HCT116 (cell line): ENCODE results near the gene AUP1. TPM values are rescaled to one million over a fixed set of nuclear protein-coding genes. Genes with fewer than 3 reads are reported as not detected.

Source experiments
- ATAC-seq: fragments of 200-7000 bp; cut with Tn5 transposase; 2 replicates; pipeline ENCODE4 v1.9.1; 2020; ENCODE audit warnings: mild to moderate bottlenecking, moderate library complexity
- BruUV-seq: library from RNA; stranded (reverse); fragments of 400-500 nt; replicated peaks from 2 replicates; lab custom pipeline; 2021; lab: Mats Ljungman, UMichigan
- CTCF ChIA-PET: fragments of 300-600 bp; sonication (Branson Sonifier 250); formaldehyde crosslinking; loops from one replicate; lab custom pipeline; 2021; ENCODE audit warnings: antibody characterized with exemption; lab: Charles Lee
- POLR2A ChIA-PET: fragments of 300-600, 350-600 bp; sonication (Branson Sonifier 250); formaldehyde crosslinking; loops from one replicate; lab custom pipeline; 2021; ENCODE audit warnings: antibody characterized with exemption; lab: Charles Lee
- RAD21 ChIA-PET, 2 experiments: fragments of 300-600 bp; sonication (Branson Sonifier 250); formaldehyde crosslinking; loops; one replicate each; lab custom pipeline; 2023; ENCODE audit warnings: low total read pairs in 2 of 2; ENCODE audit not compliant: uncharacterized antibody in 2 of 2, unreplicated experiment in 2 of 2, low non-redundant PET in 1 of 2; lab: Charles Lee
- DNase-seq: peaks from one replicate; pipeline ENCODE4 v3.0.0-alpha.2; 2010; ENCODE audit warnings: low read depth, low spot score
- H2AFZ ChIP-seq: fragments of 200-600 bp; shearing (Covaris generic), sonication (generic); 2 replicates; pipeline ENCODE4 v1.6.1; 2017; ENCODE audit warnings: low read depth, mixed run types, mixed read lengths, antibody characterized with exemption, low read length; ENCODE audit not compliant: poor library complexity, severe bottlenecking
- H3K27ac ChIP-seq: 2 replicates; pipeline ENCODE4 v1.5.1; 2012; ENCODE audit warnings: low read depth, low read length
- H3K27me3 ChIP-seq: fragments of 200-600 bp; sonication (generic); 2 replicates; pipeline ENCODE4 v1.6.1; 2016; ENCODE audit warnings: mixed run types, low read length, mixed read lengths; ENCODE audit not compliant: insufficient read depth
- H3K36me3 ChIP-seq, 2 experiments: fragments of 200-500 bp in 1 of 2; fragments of 200-600 bp in 1 of 2; sonication (Bioruptor generic) in 1 of 2; sonication (generic) in 1 of 2; 2 replicates each; pipeline versions ENCODE4 v1.5.1 to v1.6.1; 2014 to 2016; ENCODE audit warnings: low read length in 2 of 2, inconsistent platforms in 1 of 2, mixed read lengths in 1 of 2, mixed run types in 1 of 2; ENCODE audit not compliant: insufficient read depth in 2 of 2, control insufficient read depth in 1 of 2
- H3K4me1 ChIP-seq, 2 experiments: fragments of 200-600 bp in 1 of 2; sonication (generic) in 1 of 2; 2 replicates each; pipeline versions ENCODE4 v1.5.1 to v1.6.1; 2012 to 2017; ENCODE audit warnings: low read length in 2 of 2, inconsistent platforms in 1 of 2, mild to moderate bottlenecking in 1 of 2, mixed read lengths in 1 of 2, mixed run types in 1 of 2, moderate library complexity in 1 of 2; ENCODE audit not compliant: insufficient read depth in 2 of 2, control insufficient read depth in 1 of 2
- H3K4me2 ChIP-seq: fragments of 200-600 bp; sonication (generic); 2 replicates; pipeline ENCODE4 v1.6.1; 2017; ENCODE audit warnings: mixed run types, low read length, mixed read lengths
- H3K4me3 ChIP-seq, 2 experiments: fragments of 200-600 bp in 1 of 2; sonication (generic) in 1 of 2; replicated peaks in 1 of 2; 2 replicates each; pipeline ENCODE4 v1.5.1; 2011 to 2016; ENCODE audit warnings: low read length in 2 of 2, control low read depth in 1 of 2, low read depth in 1 of 2, mild to moderate bottlenecking in 1 of 2, mixed read lengths in 1 of 2, mixed run types in 1 of 2
- H3K79me2 ChIP-seq: fragments of 200-600 bp; sonication (generic); 2 replicates; pipeline ENCODE4 v1.6.1; 2017; ENCODE audit warnings: mild to moderate bottlenecking, mixed run types, low read length, moderate library complexity, mixed read lengths; ENCODE audit not compliant: insufficient read depth
- H3K9ac ChIP-seq: fragments of 200-600 bp; sonication (generic); 2 replicates; pipeline ENCODE4 v1.6.1; 2016; ENCODE audit warnings: low read length, mixed read lengths
- H3K9me2 ChIP-seq: fragments of 200-600 bp; sonication (generic), shearing (Covaris generic); 2 replicates; pipeline ENCODE4 v1.6.1; 2017; ENCODE audit warnings: mixed run types, mild to moderate bottlenecking, moderate library complexity; ENCODE audit not compliant: insufficient read depth
- H3K9me3 ChIP-seq, 2 experiments: fragments of 200-500 bp in 1 of 2; fragments of 200-600 bp in 1 of 2; sonication (Bioruptor generic) in 1 of 2; sonication (generic) in 1 of 2; 2 replicates each; pipeline ENCODE4 v1.6.1; 2014 to 2017; ENCODE audit warnings: low read length in 2 of 2, mixed read lengths in 2 of 2, inconsistent platforms in 1 of 2, low read depth in 1 of 2, mild to moderate bottlenecking in 1 of 2, mixed run types in 1 of 2, moderate library complexity in 1 of 2; ENCODE audit not compliant: control insufficient read depth in 1 of 2, insufficient read depth in 1 of 2
- H4K20me1 ChIP-seq: fragments of 200-600 bp; sonication (generic), shearing (Covaris generic); 2 replicates; pipeline ENCODE4 v1.6.1; 2017; ENCODE audit warnings: mixed run types, mild to moderate bottlenecking, moderate library complexity; ENCODE audit not compliant: insufficient read depth
- CBX3 ChIP-seq: IDR thresholded peaks from 2 replicates; pipeline ENCODE4 v1.6.1; 2012; ENCODE audit warnings: low read depth
- ELF1 ChIP-seq: IDR thresholded peaks from 2 replicates; pipeline ENCODE4 v1.6.1; 2012; ENCODE audit warnings: low read depth, borderline replicate concordance
- EZH2phosphoT487 ChIP-seq: fragments of 200-600 bp; IDR thresholded peaks from 2 replicates; pipeline ENCODE4 v1.6.1; 2018; ENCODE audit warnings: antibody characterized with exemption, borderline replicate concordance
- POLR2AphosphoS5 ChIP-seq: IDR thresholded peaks from 2 replicates; pipeline ENCODE4 v1.6.1; 2011; ENCODE audit warnings: mild to moderate bottlenecking, low read depth, low read length, moderate library complexity
- SRF ChIP-seq: IDR thresholded peaks from 2 replicates; pipeline ENCODE4 v1.6.1; 2012; ENCODE audit warnings: low read depth
- TCF7L2 ChIP-seq: IDR thresholded peaks from 2 replicates; pipeline ENCODE4 v1.7.0; 2011; ENCODE audit warnings: borderline replicate concordance, inconsistent platforms; ENCODE audit not compliant: insufficient read depth, insufficient read length; ENCODE audit errors: extremely low read depth
- ZFX ChIP-seq: fragments of 450-650 bp; IDR thresholded peaks from 2 replicates; pipeline ENCODE4 v1.6.1; 2017
- intact Hi-C: fragments of 100-400 bp; cut with micrococcal nuclease; formaldehyde crosslinking; loops from 2 replicates; pipeline ENCODE4 v1.10.0; 2022
- total RNA-seq: library from RNA; stranded (reverse); gene quantifications from one replicate; pipeline ENCODE4 v1.2.1, GENCODE V29; 2021; ENCODE audit not compliant: unreplicated experiment
- TF ChIP-seq, protein P1 (sequence below): IDR thresholded peaks from 2 replicates; pipeline ENCODE4 v1.6.1; 2012; ENCODE audit warnings: low read depth
- TF ChIP-seq, protein P2 (sequence below): IDR thresholded peaks from 2 replicates; pipeline ENCODE4 v1.6.1; 2012

Gene AUP1
- total RNA-seq, 1 experiment from 2014 or later = 116 TPM

DNA sequence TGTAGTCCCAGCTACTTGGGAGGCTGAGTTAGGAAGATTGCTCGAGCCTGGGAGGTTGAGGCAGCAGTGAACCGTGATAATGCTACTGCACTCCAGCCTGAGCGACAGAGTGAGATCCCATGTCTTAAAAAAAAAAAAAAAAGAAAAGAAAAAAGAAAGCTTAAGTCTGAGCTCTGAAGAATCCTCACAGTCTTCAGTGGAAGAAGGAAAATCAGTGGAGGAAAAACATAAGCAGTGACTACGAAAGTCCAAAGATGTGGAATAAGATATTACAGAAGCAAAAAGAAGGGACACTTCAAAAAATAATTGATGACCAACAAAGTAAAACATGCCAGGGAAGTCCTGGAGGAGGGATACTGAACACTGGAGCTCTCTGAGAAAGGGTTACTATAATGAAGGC, 19.2 kb downstream of the AUP1 start:
- ChIA-PET RAD21 (no interaction called here), CTCF (no interaction called here), POLR2A (interaction anchor here (1.1 kb wide), 2 partner anchors 10 to 12 kb away, joined by 3 read pairs; no protein-coding TSS in a partner anchor)
- Histone ChIP-seq H4K20me1 (no peaks in the 10 kb centered on the region), H3K9me3 (no peaks in the 10 kb centered on the region), H3K9me2 (no peaks in the 10 kb centered on the region), H3K4me2 (no peak overlapping the region), H3K27ac (no peak overlapping the region), H3K4me3 (no peak overlapping the region), H3K9ac (no peak overlapping the region), H3K36me3 (peaks cover 3 to 8% of the 10 kb centered on the region in 2 experiments; a peak in 1 of 4 replicates), H3K4me1 (peaks cover 14 to 27% of the 10 kb centered on the region in 2 experiments; a peak in 3 of 4 replicates), H2AFZ (no peak overlapping the region), H3K79me2 (peaks cover 19% of the 10 kb centered on the region), H3K27me3 (no peaks in the 10 kb centered on the region)
- TF ChIP-seq ZFX (no peak), SRF (no peak), POLR2AphosphoS5 (no peak), ELF1 (no peak), CBX3 (no peak), TCF7L2 (no peak), EZH2phosphoT487 (no peak)
- TF ChIP-seq, protein P1, sequence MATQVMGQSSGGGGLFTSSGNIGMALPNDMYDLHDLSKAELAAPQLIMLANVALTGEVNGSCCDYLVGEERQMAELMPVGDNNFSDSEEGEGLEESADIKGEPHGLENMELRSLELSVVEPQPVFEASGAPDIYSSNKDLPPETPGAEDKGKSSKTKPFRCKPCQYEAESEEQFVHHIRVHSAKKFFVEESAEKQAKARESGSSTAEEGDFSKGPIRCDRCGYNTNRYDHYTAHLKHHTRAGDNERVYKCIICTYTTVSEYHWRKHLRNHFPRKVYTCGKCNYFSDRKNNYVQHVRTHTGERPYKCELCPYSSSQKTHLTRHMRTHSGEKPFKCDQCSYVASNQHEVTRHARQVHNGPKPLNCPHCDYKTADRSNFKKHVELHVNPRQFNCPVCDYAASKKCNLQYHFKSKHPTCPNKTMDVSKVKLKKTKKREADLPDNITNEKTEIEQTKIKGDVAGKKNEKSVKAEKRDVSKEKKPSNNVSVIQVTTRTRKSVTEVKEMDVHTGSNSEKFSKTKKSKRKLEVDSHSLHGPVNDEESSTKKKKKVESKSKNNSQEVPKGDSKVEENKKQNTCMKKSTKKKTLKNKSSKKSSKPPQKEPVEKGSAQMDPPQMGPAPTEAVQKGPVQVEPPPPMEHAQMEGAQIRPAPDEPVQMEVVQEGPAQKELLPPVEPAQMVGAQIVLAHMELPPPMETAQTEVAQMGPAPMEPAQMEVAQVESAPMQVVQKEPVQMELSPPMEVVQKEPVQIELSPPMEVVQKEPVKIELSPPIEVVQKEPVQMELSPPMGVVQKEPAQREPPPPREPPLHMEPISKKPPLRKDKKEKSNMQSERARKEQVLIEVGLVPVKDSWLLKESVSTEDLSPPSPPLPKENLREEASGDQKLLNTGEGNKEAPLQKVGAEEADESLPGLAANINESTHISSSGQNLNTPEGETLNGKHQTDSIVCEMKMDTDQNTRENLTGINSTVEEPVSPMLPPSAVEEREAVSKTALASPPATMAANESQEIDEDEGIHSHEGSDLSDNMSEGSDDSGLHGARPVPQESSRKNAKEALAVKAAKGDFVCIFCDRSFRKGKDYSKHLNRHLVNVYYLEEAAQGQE = no peak
- TF ChIP-seq, protein P2, sequence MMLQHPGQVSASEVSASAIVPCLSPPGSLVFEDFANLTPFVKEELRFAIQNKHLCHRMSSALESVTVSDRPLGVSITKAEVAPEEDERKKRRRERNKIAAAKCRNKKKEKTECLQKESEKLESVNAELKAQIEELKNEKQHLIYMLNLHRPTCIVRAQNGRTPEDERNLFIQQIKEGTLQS = no peak
- intact Hi-C loops = no loop called here
- ATAC-seq = no peak
- no peak for DNase-seq
- BruUV-seq = no TSS peak
